IMR-90 (cell line): ENCODE data around the gene DPP6. TPM values are rescaled to one million over a fixed set of nuclear protein-coding genes. Genes with fewer than 3 reads are reported as not detected.

ENCODE experiments used
- ATAC-seq: fragments of 200-7000 bp; cut with Tn5 transposase; 2 replicates; pipeline ENCODE4 v1.9.1; 2020; ENCODE audit warnings: low read depth, mild to moderate bottlenecking, moderate library complexity
- BruUV-seq: library from RNA; stranded (reverse); fragments of 400-500 nt; replicated peaks from 2 replicates; lab custom pipeline; 2021; lab: Mats Ljungman, UMichigan
- CTCF ChIA-PET: fragments of 300-600 bp; formaldehyde crosslinking; extraction: SDS; loops from one replicate; lab custom pipeline; 2021; ENCODE audit warnings: antibody characterized with exemption; lab: Yijun Ruan, JAX
- POLR2A ChIA-PET: fragments of 300-600 bp; sonication (Branson Sonifier 250); formaldehyde crosslinking; loops from one replicate; lab custom pipeline; 2022; ENCODE audit warnings: antibody characterized with exemption; ENCODE audit not compliant: unreplicated experiment; lab: Charles Lee
- DNase-seq: peaks from one replicate; pipeline ENCODE4 v3.0.0; 2013
- H2AFZ ChIP-seq: replicated peaks from 2 replicates; pipeline ENCODE3; 2013; ENCODE audit warnings: low read length, mild to moderate bottlenecking; ENCODE audit not compliant: poor library complexity
- H2AK5ac ChIP-seq: 2 replicates; pipeline ENCODE4 v1.6.1; 2013; ENCODE audit warnings: low read depth, low read length, inconsistent platforms
- H2AK9ac ChIP-seq: replicated peaks from 2 replicates; pipeline ENCODE3; 2013; ENCODE audit warnings: mild to moderate bottlenecking, low read depth, low read length, moderate library complexity; ENCODE audit not compliant: poor library complexity
- H2BK120ac ChIP-seq: 2 replicates; pipeline ENCODE4 v1.6.1; 2013; ENCODE audit warnings: low read depth, low read length, inconsistent platforms
- H2BK15ac ChIP-seq: 3 replicates; pipeline ENCODE4 v1.6.1; 2013; ENCODE audit warnings: low read depth, low read length, inconsistent platforms
- H2BK20ac ChIP-seq: 2 replicates; pipeline ENCODE4 v1.6.1; 2013; ENCODE audit warnings: low read depth, mild to moderate bottlenecking, inconsistent platforms, low read length, moderate library complexity
- H2BK5ac ChIP-seq: 2 replicates; pipeline ENCODE4 v1.6.1; 2013; ENCODE audit warnings: mild to moderate bottlenecking, low read depth, low read length, inconsistent platforms; ENCODE audit not compliant: poor library complexity, severe bottlenecking
- H3K14ac ChIP-seq: replicated peaks from 2 replicates; pipeline ENCODE4 v1.6.1; 2013; ENCODE audit warnings: low read depth, low read length, inconsistent platforms
- H3K18ac ChIP-seq: 2 replicates; pipeline ENCODE4 v1.6.1; 2013; ENCODE audit warnings: low read depth, low read length, control low read depth
- H3K23ac ChIP-seq: 2 replicates; pipeline ENCODE4 v1.6.1; 2013; ENCODE audit warnings: low read depth, low read length, inconsistent platforms
- H3K27ac ChIP-seq: 2 replicates; pipeline ENCODE4 v1.5.1; 2013; ENCODE audit warnings: mild to moderate bottlenecking, control low read depth, low read length; ENCODE audit not compliant: insufficient read depth
- H3K27me3 ChIP-seq: 2 replicates; pipeline ENCODE4 v1.6.1; 2013; ENCODE audit warnings: low read length; ENCODE audit not compliant: control insufficient read depth, insufficient read depth
- H3K36me3 ChIP-seq: 2 replicates; pipeline ENCODE4 v1.6.1; 2013; ENCODE audit warnings: low read length, mixed read lengths; ENCODE audit not compliant: control insufficient read depth, insufficient read depth
- H3K4ac ChIP-seq: 2 replicates; pipeline ENCODE4 v1.6.1; 2013; ENCODE audit warnings: low read depth, low read length, inconsistent platforms
- H3K4me1 ChIP-seq: 2 replicates; pipeline ENCODE4 v1.6.1; 2013; ENCODE audit warnings: low read length, mixed read lengths; ENCODE audit not compliant: control insufficient read depth, insufficient read depth
- H3K4me2 ChIP-seq: 2 replicates; pipeline ENCODE4 v1.6.1; 2013; ENCODE audit warnings: low read depth, mild to moderate bottlenecking, control low read depth, low read length, moderate library complexity
- H3K4me3 ChIP-seq: 2 replicates; pipeline ENCODE4 v1.5.1; 2013; ENCODE audit warnings: low read depth, mild to moderate bottlenecking, control low read depth, low read length, moderate library complexity; ENCODE audit not compliant: insufficient read depth
- H3K56ac ChIP-seq: 2 replicates; pipeline ENCODE4 v1.6.1; 2013; ENCODE audit warnings: low read length, inconsistent platforms; ENCODE audit not compliant: insufficient read depth; ENCODE audit errors: extremely low read depth
- H3K79me1 ChIP-seq, 2 experiments: 2 replicates each; pipeline ENCODE4 v1.6.1; 2013; ENCODE audit warnings: low read length in 2 of 2, inconsistent platforms in 1 of 2, low read depth in 1 of 2
- H3K9ac ChIP-seq: 2 replicates; pipeline ENCODE4 v1.6.1; 2013; ENCODE audit warnings: low read depth, low read length, control low read depth
- H3K9me1 ChIP-seq: 2 replicates; pipeline ENCODE4 v1.6.1; 2013; ENCODE audit warnings: low read length, inconsistent platforms; ENCODE audit not compliant: insufficient read depth
- H3K9me3 ChIP-seq: 2 replicates; pipeline ENCODE4 v1.6.1; 2013; ENCODE audit warnings: low read length; ENCODE audit not compliant: control insufficient read depth, insufficient read depth
- H4K20me1 ChIP-seq: 2 replicates; pipeline ENCODE4 v1.6.1; 2013; ENCODE audit warnings: low read length, inconsistent platforms; ENCODE audit not compliant: insufficient read depth
- H4K5ac ChIP-seq: 2 replicates; pipeline ENCODE4 v1.6.1; 2013; ENCODE audit warnings: mild to moderate bottlenecking, low read depth, low read length, control low read depth
- H4K8ac ChIP-seq, 2 experiments: 2 replicates each; pipeline ENCODE4 v1.6.1; 2013; ENCODE audit warnings: low read depth in 2 of 2, low read length in 2 of 2, control low read depth in 1 of 2, inconsistent platforms in 1 of 2
- H4K91ac ChIP-seq: 2 replicates; pipeline ENCODE4 v1.6.1; 2013; ENCODE audit warnings: low read depth, low read length, inconsistent platforms; ENCODE audit not compliant: insufficient read depth
- BHLHE40 ChIP-seq: fragments of 150-350 bp; IDR thresholded peaks from 2 replicates; pipeline ENCODE4 v1.6.1; 2016; ENCODE audit warnings: mild to moderate bottlenecking, low read depth, low read length
- CEBPB ChIP-seq: IDR thresholded peaks from 2 replicates; pipeline ENCODE4 v1.6.1; 2012; ENCODE audit warnings: low read depth, low read length, improper control_type of control experiment
- CTCF ChIP-seq: conservative IDR thresholded peaks from 2 replicates; pipeline ENCODE4 v1.5.1; 2012; ENCODE audit warnings: mild to moderate bottlenecking, low read depth, low read length, improper control_type of control experiment
- ELK1 ChIP-seq: fragments of 150-350 bp; IDR thresholded peaks from 2 replicates; pipeline ENCODE4 v1.6.1; 2016; ENCODE audit warnings: low read depth, mild to moderate bottlenecking, low read length, moderate library complexity, borderline replicate concordance
- MAFK ChIP-seq: IDR thresholded peaks from 2 replicates; pipeline ENCODE4 v1.6.1; 2012; ENCODE audit warnings: low read depth, low read length, improper control_type of control experiment
- MAZ ChIP-seq: IDR thresholded peaks from 2 replicates; pipeline ENCODE4 v1.6.1; 2012; ENCODE audit warnings: low read depth, mild to moderate bottlenecking, low read length, improper control_type of control experiment, moderate library complexity, borderline replicate concordance
- MXI1 ChIP-seq: IDR thresholded peaks from 2 replicates; pipeline ENCODE4 v1.6.1; 2012; ENCODE audit warnings: low read depth, mild to moderate bottlenecking, low read length, moderate library complexity, borderline replicate concordance
- NFE2L2 ChIP-seq: fragments of 150-350 bp; IDR thresholded peaks from 2 replicates; pipeline ENCODE4 v1.6.1; 2016; ENCODE audit warnings: low read depth, mild to moderate bottlenecking, low read length
- POLR2A ChIP-seq: IDR thresholded peaks from 2 replicates; pipeline ENCODE4 v1.6.1; 2012; ENCODE audit warnings: mild to moderate bottlenecking, low read depth, low read length
- RAD21 ChIP-seq: IDR thresholded peaks from 2 replicates; pipeline ENCODE4 v1.6.1; 2012; ENCODE audit warnings: low read length, improper control_type of control experiment
- RCOR1 ChIP-seq: IDR thresholded peaks from 2 replicates; pipeline ENCODE4 v1.6.1; 2012; ENCODE audit warnings: mild to moderate bottlenecking, low read length, improper control_type of control experiment; ENCODE audit not compliant: insufficient replicate concordance
- RFX5 ChIP-seq: IDR thresholded peaks from 2 replicates; pipeline ENCODE4 v1.8.0; 2012; ENCODE audit warnings: low read depth, mild to moderate bottlenecking, low read length, moderate library complexity
- USF2 ChIP-seq: fragments of 150-350 bp; IDR thresholded peaks from 2 replicates; pipeline ENCODE4 v1.6.1; 2017; ENCODE audit warnings: mild to moderate bottlenecking, antibody characterized with exemption, low read length, low read depth
- WGBS, 2 experiments: methylation state at CpG; one replicate each; pipeline versions ENCODE4 v1.1.5 to v1.1.7; 2013; ENCODE audit warnings: missing lambda C conversion rate in 2 of 2; ENCODE audit not compliant: insufficient read length in 1 of 2; ENCODE audit errors: extremely low coverage in 2 of 2; 5-methylcytosine and 5-hydroxymethylcytosine counted together
- dilution Hi-C: fragments of 300-500 bp; cut with HindIII; formaldehyde crosslinking; loops from one replicate; pipeline ENCODE4 v1.14.3; 2018; ENCODE audit warnings: low sequenced_read_pairs; ENCODE audit not compliant: unreplicated experiment
- in situ Hi-C: fragments of 300-500 bp; cut with MboI; formaldehyde crosslinking; loops from 3 replicates; pipeline ENCODE4 v1.14.3; 2019; ENCODE audit warnings: low sequenced_read_pairs, inconsistent platforms, mixed read lengths
- intact Hi-C: fragments of 100-400 bp; cut with micrococcal nuclease; formaldehyde crosslinking; loops from 2 replicates; pipeline ENCODE4 v1.10.0; 2022
- polyA plus RNA-seq, 3 experiments: library from polyadenylated mRNA; depleted of rRNA; stranded (reverse); fragments of >200 nt; gene quantifications; 2 replicates each; pipeline ENCODE4 v1.2.3, GENCODE V29; 2012; ENCODE audit warnings: low replicate concordance in 1 of 3
- total RNA-seq: library from RNA; depleted of rRNA; stranded (reverse); fragments of >200 nt; gene quantifications from 2 replicates; pipeline ENCODE4 v1.2.3, GENCODE V29; 2012

The DPP6 gene
- total and polyA plus RNA-seq, 2 of the 4 experiments (the other 2 are of a cell fraction): not detected

DNA sequence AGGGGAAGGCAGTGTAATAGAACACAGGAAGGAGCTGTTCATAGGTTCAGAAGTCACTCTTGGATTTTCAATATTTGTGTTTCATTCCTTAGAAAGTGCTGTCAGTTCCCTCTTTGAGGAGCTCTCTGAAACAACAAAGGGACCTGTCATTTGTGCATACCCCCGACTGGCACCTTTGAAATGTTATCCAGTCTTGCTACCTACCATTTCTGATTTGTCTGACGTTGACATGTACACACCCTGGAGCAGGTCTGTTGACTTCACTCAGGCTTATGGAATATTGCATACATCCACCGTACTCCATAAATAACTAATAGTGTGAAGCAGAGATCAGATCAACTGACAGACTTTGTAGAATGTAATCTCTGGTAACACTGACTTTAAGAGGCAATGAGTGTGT, 189.8 kb downstream of the DPP6 start:
- Histone ChIP-seq H4K8ac (no peak overlapping the region), H2BK20ac (no peak overlapping the region), H3K4me2 (no peak overlapping the region), H3K9me1 (no peaks in the 10 kb centered on the region), H2BK15ac (no peak overlapping the region), H3K18ac (no peak overlapping the region), H3K4me1 (no peaks in the 10 kb centered on the region), H3K56ac (no peak overlapping the region), H3K27ac (no peak overlapping the region), H3K79me1 (no peaks in the 10 kb centered on the region), H2AK5ac (no peak overlapping the region), H3K36me3 (no peaks in the 10 kb centered on the region), H2BK120ac (no peak overlapping the region), H3K4me3 (no peak overlapping the region), H3K14ac (no peak overlapping the region), H4K20me1 (no peaks in the 10 kb centered on the region), H4K5ac (no peak overlapping the region), H3K9me3 (peaks cover 16% of the 10 kb centered on the region), H2AFZ (no peak overlapping the region), H3K23ac (no peak overlapping the region), H3K4ac (no peak overlapping the region), H2AK9ac (no peak overlapping the region), H3K27me3 (no peaks in the 10 kb centered on the region), H4K91ac (no peak overlapping the region), H2BK5ac (no peak overlapping the region), H3K9ac (no peak overlapping the region)
- DNase-seq (no peak), ATAC-seq (no peak)
- POLR2A ChIA-PET: no interaction called here
- CTCF ChIA-PET: no interaction called here
- no TSS peak for BruUV-seq
- intact Hi-C loops (no loop called here), in situ Hi-C loops (no loop called here), dilution Hi-C loops (no loop called here)
- no peak for TF ChIP-seq POLR2A
- TF ChIP-seq CTCF: no peak
- TF ChIP-seq RAD21: no peak
- TF ChIP-seq BHLHE40: no peak
- TF ChIP-seq USF2: no peak
- no peak for TF ChIP-seq NFE2L2
- no peak for TF ChIP-seq MAFK
- no peak for TF ChIP-seq MXI1
- TF ChIP-seq ELK1: no peak
- TF ChIP-seq RCOR1: no peak
- TF ChIP-seq CEBPB: no peak
- TF ChIP-seq RFX5: no peak
- no peak for TF ChIP-seq MAZ
- WGBS, 2 experiments: no CpG with 5 or more reads among the region's 3 CpGs
